GM18867 (cell line): ENCODE results near the gene GALNT15.

Source experiments
- ATAC-seq: cut with Tn5 transposase; IDR thresholded peaks from one replicate; pipeline ENCODE4 v1.9.1; 2021; ENCODE audit warnings: mild to moderate bottlenecking, moderate library complexity; ENCODE audit not compliant: unreplicated experiment

Gene GALNT15

GRCh38 chr3:16174389-16174788 is at the start of gene GALNT15:
GALNT15 (plus strand) TSS chr3:16174680; CDS start chr3:16175152, 472 bp downstream.
- ATAC-seq = no peak

GRCh38 chr3:16126634-16127033 is 47.8 kb upstream of the GALNT15 start:
- ATAC-seq = no peak

- ATAC-seq = no peak
Observed at GRCh38 chr3:16127249-16127648, 47.2 kb upstream of the GALNT15 start.

- no peak for ATAC-seq
Observed at GRCh38 chr3:16130066-16130465, 44.4 kb upstream of the GALNT15 start.

DNA sequence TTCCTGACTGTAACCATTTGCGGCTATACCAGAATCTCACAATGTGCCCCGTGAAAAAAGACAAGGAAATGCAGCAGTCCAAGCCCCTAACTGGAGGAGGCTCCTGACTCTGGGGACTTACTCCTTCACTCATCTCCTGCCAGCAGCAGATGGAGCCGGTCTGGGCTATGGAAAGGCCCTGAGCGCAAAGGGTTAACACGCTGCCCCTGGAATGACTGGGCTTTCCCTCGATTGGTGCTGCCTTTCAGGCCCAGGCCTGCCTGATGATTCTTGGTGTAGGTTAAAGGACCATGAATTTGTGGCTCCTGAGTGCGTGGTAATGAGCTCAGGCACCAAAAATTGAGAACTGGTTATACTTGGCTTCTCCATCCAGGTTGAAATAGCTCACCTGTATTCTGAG is 42.3 kb upstream of the GALNT15 start:
- no peak for ATAC-seq

DNA sequence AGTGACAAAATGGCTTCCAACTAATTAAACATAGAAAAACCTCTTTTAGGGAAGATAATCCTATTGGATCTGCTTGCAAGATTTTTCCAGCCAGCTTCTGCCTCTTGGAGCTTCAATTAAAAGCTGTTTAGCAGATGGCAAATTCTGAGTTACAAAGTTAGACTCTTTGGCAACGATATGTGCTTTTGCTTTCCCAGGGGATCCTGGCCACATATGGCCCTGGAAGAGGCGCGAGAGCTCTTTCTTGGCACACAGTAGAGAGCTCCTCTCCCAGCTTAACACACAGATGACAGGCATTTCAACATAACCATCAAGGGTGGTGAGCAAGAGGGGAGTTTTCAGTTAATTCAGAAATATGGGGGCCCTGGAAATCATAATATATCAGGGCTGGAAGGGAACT is 41.6 kb upstream of the GALNT15 start:
- ATAC-seq = no peak

- no peak for ATAC-seq
Observed at GRCh38 chr3:16134173-16134928, 40.1 kb upstream of the GALNT15 start.

GRCh38 chr3:16136055-16136454 is 38.4 kb upstream of the GALNT15 start:
- ATAC-seq = no peak

DNA sequence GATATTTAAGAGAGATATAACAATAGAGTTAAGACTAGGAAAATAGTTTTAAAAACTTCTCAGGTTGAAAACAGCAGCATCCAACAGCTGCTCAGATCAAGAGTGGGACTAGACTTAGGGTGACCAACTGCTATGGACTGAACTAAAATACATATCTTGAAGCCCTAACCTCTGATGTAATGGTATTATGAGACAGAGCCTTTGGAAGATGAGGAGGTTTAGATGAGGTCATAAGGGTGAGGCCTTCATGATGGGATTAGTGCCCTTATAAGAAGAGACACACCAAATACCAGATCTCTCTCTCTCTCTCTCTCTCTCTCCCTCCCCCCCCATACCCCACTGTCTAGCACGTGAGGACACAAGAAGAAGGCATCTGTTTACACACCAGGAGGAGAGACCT is 37.4 kb upstream of the GALNT15 start:
- no peak for ATAC-seq

DNA sequence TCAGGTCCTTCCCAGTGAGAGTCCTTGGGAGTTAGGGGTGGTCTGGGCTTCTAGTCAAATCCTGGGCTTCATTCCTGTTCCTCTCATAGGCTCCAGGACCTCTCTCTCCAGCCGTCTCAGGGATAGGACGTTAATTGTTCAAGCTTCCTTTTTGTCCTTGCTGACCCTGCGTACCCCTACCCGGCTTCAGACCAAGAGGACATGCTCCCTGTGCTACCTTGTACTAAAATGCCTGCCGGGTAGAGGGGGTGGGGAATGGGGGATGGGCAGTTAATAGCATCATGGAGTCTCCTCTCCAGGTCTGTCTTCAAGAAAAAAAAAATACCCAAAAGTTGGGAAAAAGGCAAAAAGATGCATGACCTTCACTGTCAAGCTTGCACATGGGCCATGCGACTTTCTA is 36.5 kb upstream of the GALNT15 start:
- no peak for ATAC-seq

- no peak for ATAC-seq
Observed at GRCh38 chr3:16140116-16140893, 34.2 kb upstream of the GALNT15 start.

DNA sequence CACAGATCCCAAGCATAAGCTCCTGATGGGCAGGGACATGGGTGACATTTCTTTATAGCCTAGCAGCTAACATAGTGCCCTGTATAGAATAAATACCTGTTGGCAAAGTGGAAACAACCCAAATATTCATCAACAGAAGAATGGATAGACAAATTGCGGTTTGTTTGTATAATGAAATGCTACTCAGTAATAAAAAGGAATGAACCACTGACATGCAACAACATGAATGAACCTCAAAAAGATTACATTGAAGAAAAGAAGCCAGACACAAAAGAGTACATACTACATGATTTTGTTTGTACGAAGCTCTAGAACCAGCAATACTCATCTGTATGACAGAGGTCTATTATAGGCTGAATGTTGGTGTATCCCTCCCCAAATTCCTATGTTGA is 33.6 kb upstream of the GALNT15 start:
- no peak for ATAC-seq

- no peak for ATAC-seq
Observed at GRCh38 chr3:16142350-16143025, 32.0 kb upstream of the GALNT15 start.

DNA sequence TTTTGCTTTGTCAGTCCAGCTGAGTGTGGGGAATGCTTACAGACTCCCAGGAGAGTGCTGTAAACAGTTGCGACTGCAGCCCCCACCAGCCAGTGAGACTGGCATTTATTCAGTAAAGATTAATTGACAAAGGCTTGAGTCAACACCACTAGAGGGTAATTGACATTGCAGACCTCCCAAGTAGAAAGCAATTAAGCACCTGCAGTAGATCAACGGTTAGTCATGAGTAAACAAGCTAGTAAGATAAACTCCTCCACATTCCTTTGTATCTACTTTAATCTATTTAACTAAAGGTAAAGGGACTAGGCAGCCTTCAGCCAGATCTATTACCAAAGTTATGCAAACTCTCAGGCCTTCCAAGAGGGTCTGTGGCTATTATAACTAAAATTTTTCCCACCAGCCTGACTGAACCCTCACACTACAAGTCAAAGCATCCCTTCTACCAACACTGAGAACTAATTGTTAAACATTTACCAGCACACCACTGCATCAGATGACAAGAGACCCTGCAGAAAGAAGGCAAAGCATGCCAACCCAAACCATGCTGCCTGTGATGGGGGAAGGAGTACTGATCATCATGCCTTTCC is 30.5 kb upstream of the GALNT15 start:
- ATAC-seq = no peak

GRCh38 chr3:16145176-16145575 is 29.3 kb upstream of the GALNT15 start:
- ATAC-seq = no peak

- ATAC-seq = no peak
Observed at GRCh38 chr3:16146015-16146730, 28.3 kb upstream of the GALNT15 start.

DNA sequence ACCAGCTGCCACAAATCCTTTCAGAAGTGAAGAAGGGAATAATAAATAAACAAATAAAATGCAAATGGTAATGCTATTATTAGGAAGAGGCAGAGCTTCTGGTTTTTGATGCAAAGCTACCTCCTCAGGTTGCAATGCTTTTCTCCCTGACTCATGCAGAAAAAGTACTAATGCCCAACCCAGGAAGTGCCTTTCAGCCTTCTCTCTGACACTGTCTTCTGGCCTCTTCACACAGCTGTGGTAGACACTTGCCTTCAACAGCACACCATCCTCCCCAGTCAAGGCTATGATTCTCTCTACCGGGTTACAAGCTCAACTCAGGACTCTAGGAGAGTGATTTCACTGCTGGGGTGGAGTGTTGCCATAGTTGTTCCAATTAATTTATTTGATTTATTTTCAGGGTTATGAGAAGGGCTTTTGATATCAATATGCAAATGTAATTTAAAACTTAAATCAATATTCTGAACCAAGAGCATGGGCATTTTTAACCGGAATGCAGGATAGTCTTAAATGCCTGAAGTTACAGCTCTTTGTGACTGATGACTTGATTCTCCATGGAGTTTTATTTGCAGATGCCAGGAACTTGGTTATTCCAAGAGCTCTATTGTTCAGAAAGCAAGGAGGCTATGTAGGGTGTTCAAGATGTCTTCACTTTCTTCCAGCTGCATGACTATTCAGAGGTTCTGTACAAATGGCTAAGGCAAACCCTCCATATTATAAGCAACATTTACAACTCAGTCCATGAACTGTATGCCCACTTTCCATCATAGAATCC is 27.1 kb upstream of the GALNT15 start:
- ATAC-seq = no peak

- ATAC-seq = no peak
Observed at GRCh38 chr3:16148213-16148612, 26.3 kb upstream of the GALNT15 start.

- no peak for ATAC-seq
Observed at GRCh38 chr3:16148783-16149182, 25.7 kb upstream of the GALNT15 start.

- ATAC-seq = no peak
Observed at GRCh38 chr3:16150285-16150684, 24.2 kb upstream of the GALNT15 start.
